Mucosa of descending colon (tissue), 3 donors: ENCODE data around the gene CYP27B1. TPM values are rescaled to one million over a fixed set of nuclear protein-coding genes. Genes with fewer than 3 reads are reported as not detected.

ENCODE experiments used
- ATAC-seq: fragments of 200-7000 bp; cut with Tn5 transposase; one replicate; pipeline ENCODE4 v1.9.1; 2020; ENCODE audit warnings: mild to moderate bottlenecking, moderate library complexity
- DNase-seq, 3 donors: peaks; one replicate each; pipeline ENCODE4 v3.0.0-alpha.2; 2020
- H3K36me3 ChIP-seq: fragments of 200-600 bp; one replicate; pipeline ENCODE4 v1.8.0; 2021; ENCODE audit warnings: low read depth, mild to moderate bottlenecking
- H3K4me1 ChIP-seq: fragments of 200-600 bp; one replicate; pipeline ENCODE4 v1.8.0; 2021; ENCODE audit warnings: low read depth, mild to moderate bottlenecking
- H3K4me3 ChIP-seq: fragments of 200-600 bp; one replicate; pipeline ENCODE4 v1.8.0; 2021; ENCODE audit warnings: mild to moderate bottlenecking
- H3K9me3 ChIP-seq: fragments of 200-600 bp; one replicate; pipeline ENCODE4 v1.8.0; 2021; ENCODE audit warnings: mild to moderate bottlenecking
- CTCF ChIP-seq: fragments of 200-600 bp; IDR thresholded peaks from one replicate; pipeline ENCODE4 v1.8.0; 2022; ENCODE audit warnings: antibody characterized with exemption, mild to moderate bottlenecking
- intact Hi-C, 2 donors: fragments of 100-400 bp; cut with DNase I in 1 of 2; cut with micrococcal nuclease in 1 of 2; formaldehyde crosslinking; loops; one replicate each; pipeline versions ENCODE4 v1.11.0 to v1.11.1; 2022; cut with DNase I, micrococcal nuclease
- total RNA-seq, 3 donors: library from RNA; stranded (reverse); fragmentation: NEBNext Ultra II Directional in 2 of 3; extraction: Animal tissue kit (Norgen Biotek cat#: 25700) in 2 of 3; gene quantifications; one replicate each; pipeline versions ENCODE4 v1.2.1 to v1.2.4, GENCODE V29; 2021 to 2023
- donor health status: DM: no; HTN: no; CAD: no; lungs with moderate emphysema.
- donor health status: DM: no; HTN: no; CAD: no.
- donor health status: DM: no; HTN: yes; CAD: no.

CYP27B1 gene
- total RNA-seq, 3 donors from 2014 or later: 1.2 to 2.1 (median 1.4) TPM

GRCh38 chr12:57763881-57764661 lies 2.8 kb downstream of the CYP27B1 start:
- H3K4me3 ChIP-seq: no peak overlapping the region

GRCh38 chr12:57762463-57762862 lies 4.4 kb downstream of the CYP27B1 start:
- H3K4me1 ChIP-seq: peaks cover 20% of the 10 kb centered on the region
- TF ChIP-seq CTCF: no peak
- no peaks in the 10 kb centered on the region for H3K9me3 ChIP-seq
- H3K4me3 ChIP-seq: no peak overlapping the region
- intact Hi-C loops: no loop called here
- no peaks in the 10 kb centered on the region for H3K36me3 ChIP-seq
- no peak for DNase-seq
- ATAC-seq: no peak

More at GRCh38 chr12:57763881-57764661, 2.8 kb downstream of the CYP27B1 start:
- H3K9me3 ChIP-seq: no peaks in the 10 kb centered on the region
- intact Hi-C loops: no loop called here
- no peak for TF ChIP-seq CTCF
- no peak for DNase-seq
- H3K36me3 ChIP-seq: no peaks in the 10 kb centered on the region
- no peak for ATAC-seq
- H3K4me1 ChIP-seq: peaks cover 20% of the 10 kb centered on the region

GRCh38 chr12:57761391-57761998 lies 5.4 kb downstream of the CYP27B1 start:
- no peak overlapping the region for H3K4me3 ChIP-seq
- H3K4me1 ChIP-seq: peaks cover 19% of the 10 kb centered on the region
- TF ChIP-seq CTCF: no peak
- no peak for DNase-seq
- H3K36me3 ChIP-seq: no peaks in the 10 kb centered on the region
- intact Hi-C loops: no loop called here
- H3K9me3 ChIP-seq: no peaks in the 10 kb centered on the region
- ATAC-seq: no peak

- DNase-seq (no peak), ATAC-seq (no peak)
- H3K9me3 ChIP-seq: no peaks in the 10 kb centered on the region
- TF ChIP-seq CTCF: no peak
- H3K4me3 ChIP-seq: no peak overlapping the region
- no peaks in the 10 kb centered on the region for H3K36me3 ChIP-seq
- H3K4me1 ChIP-seq: peaks cover 15% of the 10 kb centered on the region
- intact Hi-C loops: no loop called here
Observed at GRCh38 chr12:57760347-57760982, 6.4 kb downstream of the CYP27B1 start.

- TF ChIP-seq CTCF: peak; percentile 13
- peak in 1 of 3 donors; percentile 42 for DNase-seq
- Histone ChIP-seq H3K9me3 (no peaks in the 10 kb centered on the region), H3K4me1 (peaks cover 14% of the 10 kb centered on the region), H3K4me3 (no peak overlapping the region), H3K36me3 (no peaks in the 10 kb centered on the region)
- intact Hi-C loops: no loop called here
- no peak for ATAC-seq
Observed at GRCh38 chr12:57759360-57759980, 7.4 kb downstream of the CYP27B1 start.
